ENCODE results near the gene BAD.
"Not testable (repeated sequence)": the region's sequence is repeated elsewhere in the genome, so short reads cannot be mapped to it uniquely, and the experiment has no call there.

Gene BAD

DNA sequence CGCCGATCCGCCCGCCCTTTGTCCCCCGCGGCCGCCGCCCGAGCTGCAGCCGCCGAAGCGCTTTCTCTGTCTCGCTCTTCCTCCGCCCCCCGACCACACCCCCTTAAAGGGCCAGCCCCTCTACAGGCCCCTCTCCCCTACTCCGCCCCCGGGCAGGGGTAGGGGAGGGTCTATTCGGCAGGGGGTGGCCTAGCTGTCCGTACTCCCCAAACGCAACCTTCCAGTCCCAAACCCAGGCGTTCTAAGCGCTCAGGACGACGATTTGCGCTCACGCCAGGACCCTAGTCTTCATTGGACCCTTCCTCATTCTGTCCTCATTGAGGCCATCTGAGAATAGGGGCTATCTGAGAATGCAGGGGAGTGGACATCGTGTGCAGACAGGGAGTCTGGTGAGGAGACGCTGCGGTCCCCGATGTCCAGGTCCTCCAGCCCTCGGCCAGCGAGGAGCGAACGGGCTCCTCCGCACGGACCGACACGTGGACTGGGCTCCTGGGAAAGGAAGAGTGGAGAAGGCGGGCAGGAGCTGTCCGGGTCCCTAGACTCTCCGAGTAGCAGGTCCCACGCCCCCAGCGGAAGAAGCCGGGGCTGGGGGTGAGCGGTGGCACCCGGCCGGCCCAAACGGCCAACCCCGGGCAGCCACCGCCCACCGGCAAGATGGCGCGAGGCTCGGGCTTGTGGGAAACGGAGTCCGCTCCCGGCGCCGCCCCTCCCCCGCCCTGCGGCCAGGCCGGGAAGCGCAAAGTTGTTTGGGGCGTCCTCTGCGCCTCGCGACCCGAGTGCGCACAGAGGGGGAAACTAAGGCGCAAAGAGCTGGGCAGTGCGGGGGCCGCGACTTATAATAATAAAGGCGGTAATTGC is 37.4 kb downstream of the BAD start, which contains the start of gene PPP1R14B:
PPP1R14B (minus strand) TSS at position 73 of the 858 bp plus-strand sequence. CDS start 270 bp downstream, outside the sequence.
- TF ChIP-seq RARB (CRISPR knock-in tag; IDR thresholded peaks at IDR 0.05) (no peak), ZNF70 (CRISPR knock-in tag; IDR thresholded peaks at IDR 0.05) (peak; percentile 11; the same call in 1 of the 2 replicates), PPARA (CRISPR knock-in tag; IDR thresholded peaks at IDR 0.05; ENCODE audit: borderline replicate concordance) (no peak), ZNF8 (CRISPR knock-in tag; IDR thresholded peaks at IDR 0.05) (no peak), TOX (CRISPR knock-in tag; IDR thresholded peaks at IDR 0.05; ENCODE audit: borderline replicate concordance) (no peak)
- TF ChIP-seq, protein P1, sequence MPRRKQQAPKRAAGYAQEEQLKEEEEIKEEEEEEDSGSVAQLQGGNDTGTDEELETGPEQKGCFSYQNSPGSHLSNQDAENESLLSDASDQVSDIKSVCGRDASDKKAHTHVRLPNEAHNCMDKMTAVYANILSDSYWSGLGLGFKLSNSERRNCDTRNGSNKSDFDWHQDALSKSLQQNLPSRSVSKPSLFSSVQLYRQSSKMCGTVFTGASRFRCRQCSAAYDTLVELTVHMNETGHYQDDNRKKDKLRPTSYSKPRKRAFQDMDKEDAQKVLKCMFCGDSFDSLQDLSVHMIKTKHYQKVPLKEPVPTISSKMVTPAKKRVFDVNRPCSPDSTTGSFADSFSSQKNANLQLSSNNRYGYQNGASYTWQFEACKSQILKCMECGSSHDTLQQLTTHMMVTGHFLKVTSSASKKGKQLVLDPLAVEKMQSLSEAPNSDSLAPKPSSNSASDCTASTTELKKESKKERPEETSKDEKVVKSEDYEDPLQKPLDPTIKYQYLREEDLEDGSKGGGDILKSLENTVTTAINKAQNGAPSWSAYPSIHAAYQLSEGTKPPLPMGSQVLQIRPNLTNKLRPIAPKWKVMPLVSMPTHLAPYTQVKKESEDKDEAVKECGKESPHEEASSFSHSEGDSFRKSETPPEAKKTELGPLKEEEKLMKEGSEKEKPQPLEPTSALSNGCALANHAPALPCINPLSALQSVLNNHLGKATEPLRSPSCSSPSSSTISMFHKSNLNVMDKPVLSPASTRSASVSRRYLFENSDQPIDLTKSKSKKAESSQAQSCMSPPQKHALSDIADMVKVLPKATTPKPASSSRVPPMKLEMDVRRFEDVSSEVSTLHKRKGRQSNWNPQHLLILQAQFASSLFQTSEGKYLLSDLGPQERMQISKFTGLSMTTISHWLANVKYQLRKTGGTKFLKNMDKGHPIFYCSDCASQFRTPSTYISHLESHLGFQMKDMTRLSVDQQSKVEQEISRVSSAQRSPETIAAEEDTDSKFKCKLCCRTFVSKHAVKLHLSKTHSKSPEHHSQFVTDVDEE (CRISPR knock-in tag; IDR thresholded peaks at IDR 0.05) = 0 out of 2 replicates have a peak, but pooled peaks have one; percentile 29
- ATAC-seq = peak; percentile 77

DNA sequence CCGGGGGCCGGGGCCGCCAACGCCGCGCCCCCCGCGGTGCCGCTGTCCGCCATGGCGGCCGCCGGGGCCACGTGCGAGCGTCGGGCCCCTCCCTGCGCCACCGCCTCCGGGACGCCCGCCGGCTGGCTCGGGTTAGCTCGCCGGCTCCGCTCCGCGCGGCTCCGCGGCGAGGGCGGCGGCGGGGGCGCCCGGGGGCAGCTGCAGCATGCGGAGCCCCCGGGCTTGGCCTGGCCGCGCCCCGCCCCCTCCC is 37.9 kb downstream of the BAD start:
- not testable (repeated sequence) for ATAC-seq

DNA sequence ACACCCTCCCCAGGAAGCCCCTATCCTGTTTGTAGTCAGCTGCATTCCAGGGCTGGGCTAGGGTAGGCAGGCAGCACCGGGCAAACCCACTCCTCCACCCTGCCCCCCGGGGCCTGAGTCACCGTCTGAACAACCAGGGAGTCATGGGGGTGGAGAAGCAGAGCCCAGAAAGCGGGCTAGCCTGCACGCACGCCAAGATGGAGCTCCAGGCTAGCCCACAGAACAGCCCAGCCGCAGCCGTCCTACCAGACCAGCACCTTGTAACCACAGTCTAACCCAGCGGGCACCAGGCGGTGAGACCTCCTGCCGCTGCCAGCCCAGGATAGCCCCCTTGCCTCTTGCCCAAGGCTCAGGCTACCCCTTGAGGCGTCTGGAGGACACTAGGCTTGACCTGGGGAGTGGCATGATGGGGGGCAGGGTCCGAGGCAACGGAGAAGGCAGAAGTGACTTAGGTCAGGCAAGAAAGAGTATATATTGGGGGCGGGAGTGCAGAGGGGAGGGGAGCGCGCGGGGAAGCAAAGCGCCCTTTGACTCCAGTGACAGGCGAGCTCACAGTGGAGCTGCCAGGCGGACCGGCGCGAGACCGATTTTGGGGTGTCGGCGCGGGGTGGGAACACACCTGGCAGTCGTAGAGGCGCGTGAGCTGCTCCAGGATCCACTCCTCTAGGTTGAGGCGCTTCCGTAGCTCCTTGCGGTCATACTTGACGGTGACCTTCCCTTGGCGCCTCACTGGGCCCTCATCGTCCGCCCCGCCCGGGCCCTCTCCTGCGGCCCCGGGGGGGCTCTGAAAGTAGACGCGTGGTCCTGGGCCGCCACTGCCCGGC is 38.5 kb downstream of the BAD start:
- TF ChIP-seq ARNTL (CRISPR knock-in tag; IDR thresholded peaks at IDR 0.05; ENCODE audit: borderline replicate concordance, low read depth) (no peak), ZFP30 (CRISPR knock-in tag; IDR thresholded peaks at IDR 0.05) (no peak), TOX (CRISPR knock-in tag; IDR thresholded peaks at IDR 0.05; ENCODE audit: borderline replicate concordance) (no peak), ZNF70 (CRISPR knock-in tag; IDR thresholded peaks at IDR 0.05) (no peak), ISL1 (CRISPR knock-in tag; IDR thresholded peaks at IDR 0.05) (no peak), ZNF8 (CRISPR knock-in tag; IDR thresholded peaks at IDR 0.05) (peak; percentile 9; the same call in 1 of the 2 replicates), BACH2 (CRISPR knock-in tag; IDR thresholded peaks at IDR 0.05; ENCODE audit: borderline replicate concordance) (no peak)
- TF ChIP-seq, protein P2, sequence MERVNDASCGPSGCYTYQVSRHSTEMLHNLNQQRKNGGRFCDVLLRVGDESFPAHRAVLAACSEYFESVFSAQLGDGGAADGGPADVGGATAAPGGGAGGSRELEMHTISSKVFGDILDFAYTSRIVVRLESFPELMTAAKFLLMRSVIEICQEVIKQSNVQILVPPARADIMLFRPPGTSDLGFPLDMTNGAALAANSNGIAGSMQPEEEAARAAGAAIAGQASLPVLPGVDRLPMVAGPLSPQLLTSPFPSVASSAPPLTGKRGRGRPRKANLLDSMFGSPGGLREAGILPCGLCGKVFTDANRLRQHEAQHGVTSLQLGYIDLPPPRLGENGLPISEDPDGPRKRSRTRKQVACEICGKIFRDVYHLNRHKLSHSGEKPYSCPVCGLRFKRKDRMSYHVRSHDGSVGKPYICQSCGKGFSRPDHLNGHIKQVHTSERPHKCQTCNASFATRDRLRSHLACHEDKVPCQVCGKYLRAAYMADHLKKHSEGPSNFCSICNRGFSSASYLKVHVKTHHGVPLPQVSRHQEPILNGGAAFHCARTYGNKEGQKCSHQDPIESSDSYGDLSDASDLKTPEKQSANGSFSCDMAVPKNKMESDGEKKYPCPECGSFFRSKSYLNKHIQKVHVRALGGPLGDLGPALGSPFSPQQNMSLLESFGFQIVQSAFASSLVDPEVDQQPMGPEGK (CRISPR knock-in tag; IDR thresholded peaks at IDR 0.05; ENCODE audit: borderline replicate concordance) = peak; percentile 7; the same call in 1 of the 2 replicates
- TF ChIP-seq, protein P3, sequence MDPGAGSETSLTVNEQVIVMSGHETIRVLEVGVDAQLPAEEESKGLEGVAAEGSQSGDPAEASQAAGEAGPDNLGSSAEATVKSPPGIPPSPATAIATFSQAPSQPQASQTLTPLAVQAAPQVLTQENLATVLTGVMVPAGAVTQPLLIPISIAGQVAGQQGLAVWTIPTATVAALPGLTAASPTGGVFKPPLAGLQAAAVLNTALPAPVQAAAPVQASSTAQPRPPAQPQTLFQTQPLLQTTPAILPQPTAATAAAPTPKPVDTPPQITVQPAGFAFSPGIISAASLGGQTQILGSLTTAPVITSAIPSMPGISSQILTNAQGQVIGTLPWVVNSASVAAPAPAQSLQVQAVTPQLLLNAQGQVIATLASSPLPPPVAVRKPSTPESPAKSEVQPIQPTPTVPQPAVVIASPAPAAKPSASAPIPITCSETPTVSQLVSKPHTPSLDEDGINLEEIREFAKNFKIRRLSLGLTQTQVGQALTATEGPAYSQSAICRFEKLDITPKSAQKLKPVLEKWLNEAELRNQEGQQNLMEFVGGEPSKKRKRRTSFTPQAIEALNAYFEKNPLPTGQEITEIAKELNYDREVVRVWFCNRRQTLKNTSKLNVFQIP (CRISPR knock-in tag; IDR thresholded peaks at IDR 0.05; ENCODE audit: borderline replicate concordance, low read depth) = no peak
- ATAC-seq = peak; percentile 1; the same call in 2 of the 3 replicates

DNA sequence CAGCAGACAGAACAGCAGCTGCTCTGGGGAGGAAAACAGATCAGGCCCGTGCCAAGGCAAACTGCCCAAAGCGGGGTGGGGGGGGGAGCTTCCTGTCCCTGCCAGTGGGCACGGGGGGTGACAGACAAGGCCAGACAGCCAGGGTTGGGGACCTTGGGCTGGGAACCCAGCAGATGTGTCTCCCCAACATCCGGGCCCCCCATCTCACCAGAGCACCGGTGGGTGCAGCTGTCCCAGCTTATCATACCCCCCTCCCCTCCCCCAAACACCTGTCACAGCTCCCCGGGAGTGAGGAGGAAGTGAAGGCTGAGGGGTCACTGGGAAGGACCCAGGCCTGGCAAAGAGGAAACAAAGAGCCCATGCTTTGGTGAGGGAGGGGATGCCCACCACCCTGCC is 39.1 kb downstream of the BAD start:
- TF ChIP-seq, protein P2 (CRISPR knock-in tag; IDR thresholded peaks at IDR 0.05; ENCODE audit: borderline replicate concordance) = peak; percentile 51; the same call in 1 of the 2 replicates
- TF ChIP-seq, protein P4, sequence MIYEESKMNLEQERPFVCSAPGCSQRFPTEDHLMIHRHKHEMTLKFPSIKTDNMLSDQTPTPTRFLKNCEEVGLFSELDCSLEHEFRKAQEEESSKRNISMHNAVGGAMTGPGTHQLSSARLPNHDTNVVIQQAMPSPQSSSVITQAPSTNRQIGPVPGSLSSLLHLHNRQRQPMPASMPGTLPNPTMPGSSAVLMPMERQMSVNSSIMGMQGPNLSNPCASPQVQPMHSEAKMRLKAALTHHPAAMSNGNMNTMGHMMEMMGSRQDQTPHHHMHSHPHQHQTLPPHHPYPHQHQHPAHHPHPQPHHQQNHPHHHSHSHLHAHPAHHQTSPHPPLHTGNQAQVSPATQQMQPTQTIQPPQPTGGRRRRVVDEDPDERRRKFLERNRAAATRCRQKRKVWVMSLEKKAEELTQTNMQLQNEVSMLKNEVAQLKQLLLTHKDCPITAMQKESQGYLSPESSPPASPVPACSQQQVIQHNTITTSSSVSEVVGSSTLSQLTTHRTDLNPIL (CRISPR knock-in tag; IDR thresholded peaks at IDR 0.05; ENCODE audit: low read depth) = no peak
- TF ChIP-seq TCF4 (CRISPR knock-in tag; IDR thresholded peaks at IDR 0.05; ENCODE audit: borderline replicate concordance) (no peak), TOX (CRISPR knock-in tag; IDR thresholded peaks at IDR 0.05; ENCODE audit: borderline replicate concordance) (no peak)
- no peak for ATAC-seq
